Uterus (tissue), 2 donors: ENCODE data around the gene NEUROG2.

ENCODE experiments used
- CTCF ChIP-seq, 4 experiments: fragments of 200-600 bp in 2 of 4; fragments of 450-650 bp in 2 of 4; sonication (generic) in 2 of 4; IDR thresholded peaks; one replicate each; pipeline ENCODE4 v1.5.1; 2016 to 2019; ENCODE audit warnings: antibody characterized with exemption in 4 of 4, mild to moderate bottlenecking in 2 of 4, moderate library complexity in 1 of 4
- POLR2A ChIP-seq, 2 donors: fragments of 450-650 bp; IDR thresholded peaks; one replicate each; pipeline ENCODE4 v1.6.1; 2016; ENCODE audit warnings: antibody characterized with exemption in 2 of 2, mild to moderate bottlenecking in 1 of 2, moderate library complexity in 1 of 2

- TF ChIP-seq CTCF (IDR thresholded peaks at IDR 0.05) (no peak), POLR2A (IDR thresholded peaks at IDR 0.05) (no peak)
Measured at GRCh38 chr4:112516066-112516470, at the start of gene NEUROG2.
